Duodenal mucosa (tissue), 2 donors: ENCODE results near the gene DOCK4.
A peak's percentile ranks its signal among the peaks of the same experiment; 100 is the strongest.
"Not testable (repeated sequence)": the region's sequence is repeated elsewhere in the genome, so short reads cannot be mapped to it uniquely, and the experiment has no call there.

Source experiments
- H3K27ac ChIP-seq: one replicate; pipeline ENCODE4 v1.7.0; 2013; ENCODE audit warnings: low read depth, low read length
- H3K27me3 ChIP-seq, 2 donors: one replicate each; pipeline ENCODE4 v1.7.0; 2013; ENCODE audit warnings: low read length in 2 of 2, control low read depth in 1 of 2; ENCODE audit not compliant: insufficient read depth in 2 of 2, control insufficient read depth in 1 of 2
- H3K36me3 ChIP-seq, 2 donors: one replicate each; pipeline ENCODE4 v1.7.0; 2013; ENCODE audit warnings: low read length in 2 of 2, control low read depth in 1 of 2; ENCODE audit not compliant: insufficient read depth in 2 of 2, control insufficient read depth in 1 of 2
- H3K4me1 ChIP-seq, 2 donors: one replicate each; pipeline ENCODE4 v1.7.0; 2013; ENCODE audit warnings: low read length in 2 of 2, control low read depth in 1 of 2; ENCODE audit not compliant: insufficient read depth in 2 of 2, control insufficient read depth in 1 of 2
- H3K4me3 ChIP-seq, 2 donors: one replicate each; pipeline ENCODE4 v1.7.0; 2013; ENCODE audit warnings: low read length in 2 of 2, low read depth in 1 of 2
- H3K9ac ChIP-seq, 2 donors: one replicate each; pipeline ENCODE4 v1.7.0; 2013; ENCODE audit warnings: low read length in 2 of 2, low read depth in 1 of 2
- H3K9me3 ChIP-seq, 2 donors: one replicate each; pipeline ENCODE4 v1.7.0; 2013; ENCODE audit warnings: low read length in 2 of 2, control low read depth in 1 of 2; ENCODE audit not compliant: control insufficient read depth in 1 of 2

Gene DOCK4, protein sequence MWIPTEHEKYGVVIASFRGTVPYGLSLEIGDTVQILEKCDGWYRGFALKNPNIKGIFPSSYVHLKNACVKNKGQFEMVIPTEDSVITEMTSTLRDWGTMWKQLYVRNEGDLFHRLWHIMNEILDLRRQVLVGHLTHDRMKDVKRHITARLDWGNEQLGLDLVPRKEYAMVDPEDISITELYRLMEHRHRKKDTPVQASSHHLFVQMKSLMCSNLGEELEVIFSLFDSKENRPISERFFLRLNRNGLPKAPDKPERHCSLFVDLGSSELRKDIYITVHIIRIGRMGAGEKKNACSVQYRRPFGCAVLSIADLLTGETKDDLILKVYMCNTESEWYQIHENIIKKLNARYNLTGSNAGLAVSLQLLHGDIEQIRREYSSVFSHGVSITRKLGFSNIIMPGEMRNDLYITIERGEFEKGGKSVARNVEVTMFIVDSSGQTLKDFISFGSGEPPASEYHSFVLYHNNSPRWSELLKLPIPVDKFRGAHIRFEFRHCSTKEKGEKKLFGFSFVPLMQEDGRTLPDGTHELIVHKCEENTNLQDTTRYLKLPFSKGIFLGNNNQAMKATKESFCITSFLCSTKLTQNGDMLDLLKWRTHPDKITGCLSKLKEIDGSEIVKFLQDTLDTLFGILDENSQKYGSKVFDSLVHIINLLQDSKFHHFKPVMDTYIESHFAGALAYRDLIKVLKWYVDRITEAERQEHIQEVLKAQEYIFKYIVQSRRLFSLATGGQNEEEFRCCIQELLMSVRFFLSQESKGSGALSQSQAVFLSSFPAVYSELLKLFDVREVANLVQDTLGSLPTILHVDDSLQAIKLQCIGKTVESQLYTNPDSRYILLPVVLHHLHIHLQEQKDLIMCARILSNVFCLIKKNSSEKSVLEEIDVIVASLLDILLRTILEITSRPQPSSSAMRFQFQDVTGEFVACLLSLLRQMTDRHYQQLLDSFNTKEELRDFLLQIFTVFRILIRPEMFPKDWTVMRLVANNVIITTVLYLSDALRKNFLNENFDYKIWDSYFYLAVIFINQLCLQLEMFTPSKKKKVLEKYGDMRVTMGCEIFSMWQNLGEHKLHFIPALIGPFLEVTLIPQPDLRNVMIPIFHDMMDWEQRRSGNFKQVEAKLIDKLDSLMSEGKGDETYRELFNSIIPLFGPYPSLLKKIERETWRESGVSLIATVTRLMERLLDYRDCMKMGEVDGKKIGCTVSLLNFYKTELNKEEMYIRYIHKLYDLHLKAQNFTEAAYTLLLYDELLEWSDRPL (N-terminal part only)

GRCh38 chr7:112206238-112206990, at the start of gene DOCK4, which contains the start of gene ZNF277:
DOCK4 (minus strand) TSS chr7:112206399; CDS start chr7:112206138, 261 bp downstream.
ZNF277 (plus strand) TSS chr7:112206695; CDS start chr7:112206717, 22 bp downstream.
- Histone ChIP-seq H3K36me3 (no peaks in the 10 kb centered on the region), H3K27me3 (peaks cover 14 to 31% of the 10 kb centered on the region in 2 donors), H3K4me1 (peaks cover 19 to 26% of the 10 kb centered on the region in 2 donors), H3K27ac (peak within 1 kb of the TSS; percentile 59), H3K4me3 (peak within 1 kb of the TSS; percentile 97 to 98), H3K9me3 (no peaks in the 10 kb centered on the region), H3K9ac (peak within 1 kb of the TSS; percentile 88 to 91)

DNA sequence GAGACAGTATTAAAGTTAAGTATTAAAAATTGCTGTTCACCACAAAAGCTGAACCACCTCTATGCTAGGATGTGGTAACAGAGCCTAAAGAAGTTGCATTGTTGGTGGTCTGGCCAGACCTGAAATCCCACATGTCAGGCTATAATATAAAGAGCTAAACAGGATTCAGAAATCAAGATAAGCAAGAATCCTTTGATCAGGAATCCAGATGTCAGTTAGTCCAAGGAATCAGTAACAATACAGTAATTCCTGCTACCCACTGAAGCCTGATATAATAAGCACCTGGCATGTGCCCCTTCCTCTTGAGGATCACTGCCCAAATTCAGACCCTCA, 49.2 kb upstream of the DOCK4 start:
- Histone ChIP-seq H3K9me3 (no peaks in the 10 kb centered on the region), H3K4me1 (peaks cover 0 to 5% of the 10 kb centered on the region in 2 donors), H3K27me3 (no peaks in the 10 kb centered on the region), H3K9ac (no peak overlapping the region), H3K4me3 (no peak overlapping the region), H3K36me3 (no peaks in the 10 kb centered on the region), H3K27ac (no peak overlapping the region)

DNA sequence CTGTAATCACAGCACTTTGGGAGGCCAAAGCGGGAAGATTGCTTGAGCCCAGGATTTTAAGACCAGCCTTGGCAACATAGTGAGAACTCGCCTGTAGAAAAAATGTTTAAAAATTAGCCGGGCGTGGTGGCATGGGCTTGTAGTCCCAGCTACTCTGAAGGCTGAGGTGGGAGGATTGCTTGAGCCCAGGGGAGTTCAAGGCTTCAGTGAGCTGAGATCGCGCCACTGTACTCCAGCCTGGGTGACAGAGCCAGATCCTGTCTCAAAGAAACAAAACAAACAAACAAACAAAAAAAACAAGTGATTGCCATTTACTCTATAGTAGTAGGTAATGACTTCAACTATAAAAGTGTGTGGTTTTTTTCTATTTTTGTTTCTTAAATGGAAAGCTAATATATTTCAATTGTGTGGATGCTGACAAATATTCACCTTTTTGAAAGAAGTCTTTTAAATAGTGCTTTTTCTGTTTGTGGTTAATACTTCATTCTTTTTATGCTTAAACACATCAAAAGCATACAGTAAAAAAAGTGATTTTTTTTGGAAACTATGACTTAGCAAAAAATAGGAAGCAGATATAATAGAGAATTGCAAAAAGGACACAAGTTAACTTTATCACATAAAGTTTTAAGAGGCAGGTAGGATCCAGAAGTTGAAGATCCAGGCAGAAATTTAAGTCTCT, 48.6 kb upstream of the DOCK4 start:
- Histone ChIP-seq H3K9ac (no peak overlapping the region), H3K4me3 (no peak overlapping the region), H3K27ac (no peak overlapping the region), H3K36me3 (no peaks in the 10 kb centered on the region), H3K9me3 (no peaks in the 10 kb centered on the region), H3K4me1 (peaks cover 0 to 5% of the 10 kb centered on the region in 2 donors), H3K27me3 (no peaks in the 10 kb centered on the region)

DNA sequence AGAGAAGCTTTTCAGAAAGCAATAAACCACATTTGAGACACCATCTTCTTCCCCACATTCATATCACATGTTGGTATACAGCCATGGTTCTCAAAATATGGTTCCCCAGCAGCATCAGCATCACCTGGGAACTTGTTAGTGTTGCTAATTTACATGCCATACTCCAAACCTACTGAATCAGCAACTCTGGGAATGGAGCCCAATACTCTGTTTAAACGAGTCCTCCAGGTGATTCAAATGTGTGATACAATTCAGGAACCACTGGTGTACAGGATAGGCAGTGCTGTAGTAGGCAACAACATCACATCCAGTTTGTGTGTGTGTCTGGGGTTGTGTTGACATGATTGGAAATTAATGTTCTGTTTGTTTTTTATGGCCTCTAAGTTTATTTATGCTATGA, 48.0 kb upstream of the DOCK4 start:
- no peak overlapping the region for H3K27ac ChIP-seq
- no peaks in the 10 kb centered on the region for H3K9me3 ChIP-seq
- peaks cover 0 to 5% of the 10 kb centered on the region in 2 donors for H3K4me1 ChIP-seq
- no peak overlapping the region for H3K9ac ChIP-seq
- H3K4me3 ChIP-seq = no peak overlapping the region
- H3K27me3 ChIP-seq = no peaks in the 10 kb centered on the region
- no peaks in the 10 kb centered on the region for H3K36me3 ChIP-seq

DNA sequence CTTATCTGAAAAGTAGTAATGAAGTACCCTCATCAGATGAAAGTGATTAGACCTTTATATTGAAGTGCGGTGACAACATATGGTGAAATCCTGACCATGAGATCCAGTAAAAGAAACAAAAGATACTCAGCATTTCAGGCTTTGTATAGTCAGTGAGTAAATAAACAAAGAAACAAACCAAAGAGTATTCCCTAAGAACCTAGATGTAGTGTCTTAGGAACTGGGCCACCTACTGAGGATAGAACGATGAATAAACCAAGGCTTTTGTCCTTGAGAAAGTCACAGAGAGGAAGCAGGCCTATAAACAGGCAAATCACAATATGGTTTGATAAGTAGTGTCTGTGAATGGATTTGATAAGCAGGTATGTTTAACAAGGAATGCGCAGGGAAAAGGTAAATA, 46.5 kb upstream of the DOCK4 start:
- no peaks in the 10 kb centered on the region for H3K9me3 ChIP-seq
- H3K9ac ChIP-seq = no peak overlapping the region
- H3K4me1 ChIP-seq = peaks cover 0 to 5% of the 10 kb centered on the region in 2 donors
- no peak overlapping the region for H3K27ac ChIP-seq
- H3K27me3 ChIP-seq = no peaks in the 10 kb centered on the region
- H3K36me3 ChIP-seq = no peaks in the 10 kb centered on the region
- H3K4me3 ChIP-seq = no peak overlapping the region

DNA sequence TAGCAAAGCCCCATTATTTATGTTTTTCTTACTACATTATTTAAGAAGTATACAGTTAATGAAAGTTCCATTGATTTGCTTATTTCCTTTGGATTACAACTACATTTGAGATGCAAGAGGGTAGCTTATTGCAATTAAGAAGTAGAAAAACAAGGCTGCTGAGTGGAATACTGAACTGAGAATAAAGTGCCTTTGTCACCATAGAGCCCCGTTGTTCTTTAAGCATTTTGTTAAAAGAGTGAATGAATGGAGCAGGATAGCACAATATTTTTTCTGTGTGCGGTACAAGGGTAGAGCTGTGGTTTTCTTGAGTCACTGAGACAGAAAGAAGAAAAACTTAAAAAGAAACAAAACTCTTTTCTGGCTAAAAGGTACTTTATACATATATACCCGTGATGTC, 45.9 kb upstream of the DOCK4 start:
- peaks cover 0 to 3% of the 10 kb centered on the region in 2 donors for H3K4me1 ChIP-seq

GRCh38 chr7:112249967-112250366, 43.8 kb upstream of the DOCK4 start:
- not testable (repeated sequence) for H3K36me3 ChIP-seq, H3K27ac ChIP-seq, H3K9me3 ChIP-seq, H3K4me3 ChIP-seq, H3K4me1 ChIP-seq, H3K9ac ChIP-seq, H3K27me3 ChIP-seq

More for the DNA sequence above, 45.9 kb upstream of the DOCK4 start:
- no peaks in the 10 kb centered on the region for H3K27me3 ChIP-seq
- H3K36me3 ChIP-seq = no peaks in the 10 kb centered on the region
- H3K4me3 ChIP-seq = no peak overlapping the region
- H3K9ac ChIP-seq = no peak overlapping the region
- no peak overlapping the region for H3K27ac ChIP-seq
- H3K9me3 ChIP-seq = no peaks in the 10 kb centered on the region

DNA sequence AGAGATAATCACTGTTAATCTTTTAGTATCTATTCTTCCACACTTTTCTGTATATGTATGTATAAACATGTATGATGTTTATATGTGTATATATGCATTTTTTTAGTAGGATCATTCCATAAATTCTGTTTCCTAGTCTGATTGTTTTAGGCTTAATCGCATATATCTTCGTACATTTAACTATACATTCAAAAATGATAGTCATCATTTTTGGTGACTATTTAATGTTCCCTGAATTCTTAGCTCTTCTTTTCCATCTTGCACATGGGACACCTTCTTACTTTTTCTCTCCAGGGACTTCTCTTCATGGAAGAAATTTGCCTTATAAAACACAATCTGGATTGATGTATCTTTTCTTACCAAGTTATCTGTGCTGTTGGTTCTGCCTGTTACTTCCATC, 42.4 kb upstream of the DOCK4 start:
- Histone ChIP-seq H3K9ac (no peak overlapping the region), H3K9me3 (no peaks in the 10 kb centered on the region), H3K27me3 (no peaks in the 10 kb centered on the region), H3K4me1 (no peaks in the 10 kb centered on the region), H3K36me3 (no peaks in the 10 kb centered on the region), H3K4me3 (no peak overlapping the region), H3K27ac (no peak overlapping the region)
